Endodermal cell (in vitro differentiated cells): ENCODE measurements around the gene SCML2. TPM values are rescaled to one million over a fixed set of nuclear protein-coding genes. Genes with fewer than 3 reads are reported as not detected.

Experiments
- DNase-seq: peaks from one replicate; pipeline ENCODE4 v3.0.0-alpha.2; 2017
- H3K27ac ChIP-seq: 2 replicates; pipeline ENCODE4 v1.5.1; 2013; ENCODE audit warnings: mild to moderate bottlenecking, low read depth, low read length, moderate library complexity
- H3K27me3 ChIP-seq: 2 replicates; pipeline ENCODE4 v1.6.1; 2013; ENCODE audit warnings: mild to moderate bottlenecking, low read length, moderate library complexity; ENCODE audit not compliant: insufficient read depth, control insufficient read depth, poor library complexity, severe bottlenecking
- H3K36me3 ChIP-seq: 2 replicates; pipeline ENCODE4 v1.7.0; 2013; ENCODE audit warnings: mild to moderate bottlenecking, low read length, moderate library complexity; ENCODE audit not compliant: control insufficient read depth, insufficient read depth
- H3K4me1 ChIP-seq: one replicate; pipeline ENCODE4 v1.7.0; 2013; ENCODE audit warnings: low read length; ENCODE audit not compliant: control insufficient read depth, insufficient read depth
- H3K4me3 ChIP-seq: 2 replicates; pipeline ENCODE4 v1.5.1; 2013; ENCODE audit warnings: mild to moderate bottlenecking, low read length, moderate library complexity
- H3K9ac ChIP-seq: 2 replicates; pipeline ENCODE4 v1.6.1; 2013; ENCODE audit warnings: mild to moderate bottlenecking, low read length, moderate library complexity; ENCODE audit not compliant: poor library complexity, severe bottlenecking; ENCODE audit errors: extremely low read depth
- H3K9me3 ChIP-seq: 2 replicates; pipeline ENCODE4 v1.6.1; 2013; ENCODE audit warnings: mild to moderate bottlenecking, low read length, moderate library complexity; ENCODE audit not compliant: control insufficient read depth
- H3K27ac Mint-ChIP-seq: 2 replicates; pipeline ENCODE4 v1.8.0; 2020; ENCODE audit warnings: mixed read lengths
- H3K27me3 Mint-ChIP-seq: 2 replicates; pipeline ENCODE4 v1.8.0; 2021; ENCODE audit warnings: mild to moderate bottlenecking, mixed read lengths; ENCODE audit not compliant: insufficient read depth
- H3K36me3 Mint-ChIP-seq: 2 replicates; pipeline ENCODE4 v1.8.0; 2020; ENCODE audit warnings: low read depth, mixed read lengths
- H3K4me1 Mint-ChIP-seq: 2 replicates; pipeline ENCODE4 v1.8.0; 2020; ENCODE audit warnings: mixed read lengths
- H3K4me3 Mint-ChIP-seq: 2 replicates; pipeline ENCODE4 v1.8.0; 2020; ENCODE audit warnings: mild to moderate bottlenecking, moderate library complexity, mixed read lengths
- H3K9me3 Mint-ChIP-seq: 2 replicates; pipeline ENCODE4 v1.8.0; 2020; ENCODE audit warnings: mild to moderate bottlenecking, mixed read lengths
- CTCF ChIP-seq: fragments of 200-600 bp; sonication (generic); conservative IDR thresholded peaks from 2 replicates; pipeline ENCODE4 v1.5.0; 2021; ENCODE audit warnings: antibody characterized with exemption, mild to moderate bottlenecking
- WGBS, 2 experiments: methylation state at CpG; one replicate each; pipeline versions ENCODE4 v1.1.5 to v1.1.7; 2013; ENCODE audit warnings: missing lambda C conversion rate in 2 of 2, mixed read lengths in 1 of 2; ENCODE audit not compliant: insufficient coverage in 1 of 2, insufficient read length in 1 of 2; 5-methylcytosine and 5-hydroxymethylcytosine counted together
- total RNA-seq, 2 donors: library from RNA; stranded (reverse); fragmentation: NEBNext Ultra II Directional in 1 of 2; extraction: Animal tissue kit (Norgen Biotek cat#: 25700) in 1 of 2; gene quantifications; 2 replicates in 1 of 2; 3 replicates in 1 of 2; pipeline ENCODE4 v1.2.1, GENCODE V29; 2021

Gene SCML2
- total RNA-seq, 2 donors from 2014 or later: 16.8 to 22.8 TPM

DNA sequence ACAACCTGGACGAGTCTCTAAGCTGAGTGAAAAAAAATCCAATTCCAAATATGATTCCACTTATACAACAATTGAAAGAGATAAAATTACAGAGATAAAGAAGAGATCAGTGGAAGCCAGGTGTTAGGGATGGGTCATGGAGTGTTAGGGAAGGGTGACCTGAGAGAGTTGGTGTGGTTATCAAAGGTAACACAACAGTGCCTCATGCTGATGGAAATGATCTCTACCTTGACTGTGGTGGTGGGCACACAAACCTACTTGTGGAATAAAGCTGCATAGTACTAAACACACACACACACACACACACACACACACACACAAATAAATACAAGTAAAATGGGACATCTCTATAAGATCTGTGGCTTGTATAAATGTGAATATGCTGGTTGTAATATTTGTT lies 159.8 kb downstream of the SCML2 start:
- H3K9me3 ChIP-seq: no peaks in the 10 kb centered on the region
- peaks cover 41% of the 10 kb centered on the region for H3K9me3 Mint-ChIP-seq
- no peak overlapping the region for H3K27ac ChIP-seq
- no peak for DNase-seq
- H3K27me3 Mint-ChIP-seq: no peaks in the 10 kb centered on the region
- H3K27me3 ChIP-seq: no peaks in the 10 kb centered on the region
- H3K4me3 ChIP-seq: no peak overlapping the region
- no peak overlapping the region for H3K9ac ChIP-seq
- no peak overlapping the region for H3K27ac Mint-ChIP-seq
- no peaks in the 10 kb centered on the region for H3K4me1 Mint-ChIP-seq
- no CpG with 5 or more reads among the region's 1 CpG for WGBS, 2 experiments
- no peaks in the 10 kb centered on the region for H3K36me3 ChIP-seq
- H3K4me3 Mint-ChIP-seq: no peak overlapping the region
- peak; percentile 40 for TF ChIP-seq CTCF
- H3K36me3 Mint-ChIP-seq: no peaks in the 10 kb centered on the region
- no peaks in the 10 kb centered on the region for H3K4me1 ChIP-seq

Other genes with a start within 250 kb of the SCML2 start
- gene BEND2, start 133.8 kb downstream of the SCML2 start, total RNA-seq: not detected
- 10 to 100 TPM; 18.2 to 19.3 TPM for gene CDKL5, start 70.9 kb upstream of the SCML2 start, total RNA-seq